HEK293 (cell line): ENCODE data around the gene C11orf54.

Experiments used
- GLIS2 ChIP-seq: fragments of 450-650 bp; formaldehyde crosslinking; IDR thresholded peaks from 2 replicates; pipeline ENCODE4 v1.5.1; 2016; ENCODE audit warnings: missing biosample characterization, missing genetic modification characterization
- IKZF3 ChIP-seq: fragments of 450-650 bp; IDR thresholded peaks from 2 replicates; pipeline ENCODE4 v1.5.0; 2018; ENCODE audit warnings: missing biosample characterization, mild to moderate bottlenecking, missing genetic modification characterization, moderate library complexity
- KLF16 ChIP-seq: fragments of 450-650 bp; formaldehyde crosslinking; IDR thresholded peaks from 2 replicates; pipeline ENCODE4 v1.5.1; 2017; ENCODE audit warnings: missing biosample characterization, missing genetic modification characterization
- SALL2 ChIP-seq: fragments of 450-650 bp; formaldehyde crosslinking; IDR thresholded peaks from 2 replicates; pipeline ENCODE4 v1.5.0; 2017; ENCODE audit warnings: missing biosample characterization, mild to moderate bottlenecking, missing genetic modification characterization, borderline replicate concordance
- TRIM28 ChIP-seq: IDR thresholded peaks from 2 replicates; pipeline ENCODE4 v1.6.1; 2011; ENCODE audit warnings: low read length, control low read depth, borderline replicate concordance
- ZBTB17 ChIP-seq: fragments of 450-650 bp; formaldehyde crosslinking; IDR thresholded peaks from 2 replicates; pipeline ENCODE4 v1.5.1; 2016; ENCODE audit warnings: missing biosample characterization, missing genetic modification characterization
- ZBTB7A ChIP-seq: fragments of 450-650 bp; formaldehyde crosslinking; IDR thresholded peaks from 2 replicates; pipeline ENCODE4 v1.5.1; 2016; ENCODE audit warnings: low read depth, missing biosample characterization, missing genetic modification characterization
- ZNF169 ChIP-seq: fragments of 450-650 bp; formaldehyde crosslinking; IDR thresholded peaks from 2 replicates; pipeline ENCODE4 v1.5.1; 2016; ENCODE audit warnings: missing biosample characterization, missing genetic modification characterization
- ZNF335 ChIP-seq: fragments of 450-650 bp; formaldehyde crosslinking; conservative IDR thresholded peaks from 2 replicates; pipeline ENCODE4 v1.5.1; 2016; ENCODE audit warnings: missing biosample characterization, missing genetic modification characterization
- ZNF501 ChIP-seq: fragments of 450-650 bp; formaldehyde crosslinking; IDR thresholded peaks from 2 replicates; pipeline ENCODE4 v1.5.1; 2016; ENCODE audit warnings: missing biosample characterization, missing genetic modification characterization
- ZNF76 ChIP-seq: fragments of 450-650 bp; formaldehyde crosslinking; IDR thresholded peaks from 2 replicates; pipeline ENCODE4; 2016; ENCODE audit warnings: low read depth, missing biosample characterization, missing genetic modification characterization, borderline replicate concordance
- ZSCAN16 ChIP-seq: fragments of 450-650 bp; formaldehyde crosslinking; IDR thresholded peaks from 2 replicates; pipeline ENCODE4 v1.5.1; 2016; ENCODE audit warnings: missing biosample characterization, missing genetic modification characterization
- TF ChIP-seq, protein P1 (sequence below): fragments of 450-650 bp; formaldehyde crosslinking; IDR thresholded peaks from 2 replicates; pipeline ENCODE4 v1.5.1; 2016; ENCODE audit warnings: missing biosample characterization, missing genetic modification characterization
- TF ChIP-seq, protein P2 (sequence below): fragments of 450-650 bp; formaldehyde crosslinking; IDR thresholded peaks from 2 replicates; pipeline ENCODE4 v1.5.1; 2016; ENCODE audit warnings: missing biosample characterization, missing genetic modification characterization
- TF ChIP-seq, protein P3 (sequence below): fragments of 450-650 bp; formaldehyde crosslinking; IDR thresholded peaks from 2 replicates; pipeline ENCODE4 v1.5.1; 2016; ENCODE audit warnings: missing biosample characterization, missing genetic modification characterization
- TF ChIP-seq, protein P4 (sequence below): fragments of 450-650 bp; formaldehyde crosslinking; optimal IDR thresholded peaks from 2 replicates; pipeline ENCODE3; 2016; ENCODE audit warnings: missing biosample characterization, mild to moderate bottlenecking, missing genetic modification characterization
- TF ChIP-seq, protein P5 (sequence below): fragments of 450-650 bp; formaldehyde crosslinking; IDR thresholded peaks from 2 replicates; pipeline ENCODE4 v1.5.1; 2016; ENCODE audit warnings: missing biosample characterization, missing genetic modification characterization
- TF ChIP-seq, protein P6 (sequence below): fragments of 450-650 bp; formaldehyde crosslinking; IDR thresholded peaks from 2 replicates; pipeline ENCODE4; 2016; ENCODE audit warnings: missing biosample characterization, missing genetic modification characterization
- TF ChIP-seq, protein P7 (sequence below): sonication (generic); formaldehyde crosslinking; IDR thresholded peaks from 2 replicates; pipeline ENCODE4 v1.8.1; 2022; ENCODE audit warnings: mild to moderate bottlenecking, moderate library complexity, missing genetic modification reagents
- TF ChIP-seq, protein P8 (sequence below): fragments of 450-650 bp; formaldehyde crosslinking; IDR thresholded peaks from 2 replicates; pipeline ENCODE4 v1.5.1; 2016; ENCODE audit warnings: missing biosample characterization, missing genetic modification characterization

C11orf54 gene

DNA sequence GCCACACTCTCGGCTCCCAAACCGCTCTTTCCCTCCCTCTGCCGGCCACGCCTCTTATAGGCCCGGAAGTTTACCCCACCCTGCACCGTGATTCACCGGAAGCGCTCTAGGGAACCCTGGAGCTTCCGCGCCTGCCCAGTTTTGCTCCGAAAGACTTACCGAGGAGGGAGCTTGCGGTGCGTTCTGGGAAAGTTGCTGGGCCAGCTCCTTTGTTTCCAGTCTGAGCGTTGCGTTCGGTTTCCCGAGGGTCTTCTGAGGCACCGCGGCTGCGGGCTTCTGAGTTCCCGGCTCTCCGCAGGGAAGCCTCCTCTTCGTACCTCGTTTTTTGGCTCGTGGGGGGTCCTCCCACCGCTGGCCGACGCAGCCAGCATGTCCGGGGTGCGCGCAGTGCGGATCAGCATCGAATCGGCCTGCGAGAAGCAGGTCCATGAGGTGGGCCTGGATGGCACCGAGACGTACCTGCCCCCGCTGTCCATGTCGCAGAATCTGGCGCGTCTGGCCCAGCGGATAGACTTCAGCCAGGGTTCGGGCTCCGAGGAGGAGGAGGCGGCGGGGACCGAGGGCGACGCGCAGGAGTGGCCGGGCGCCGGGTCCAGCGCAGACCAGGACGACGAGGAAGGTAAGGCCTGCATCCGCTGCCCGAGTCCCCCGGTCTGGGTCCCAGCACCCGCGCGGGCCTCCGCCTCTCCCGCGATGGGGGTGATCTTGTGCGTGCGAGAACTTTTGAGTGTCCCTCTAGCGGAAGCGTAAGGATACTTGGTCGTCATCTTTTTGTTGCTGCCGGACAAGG lies 42.9 kb downstream of the C11orf54 start, which contains the start of gene MED17 (continued):
- TF ChIP-seq, protein P1, sequence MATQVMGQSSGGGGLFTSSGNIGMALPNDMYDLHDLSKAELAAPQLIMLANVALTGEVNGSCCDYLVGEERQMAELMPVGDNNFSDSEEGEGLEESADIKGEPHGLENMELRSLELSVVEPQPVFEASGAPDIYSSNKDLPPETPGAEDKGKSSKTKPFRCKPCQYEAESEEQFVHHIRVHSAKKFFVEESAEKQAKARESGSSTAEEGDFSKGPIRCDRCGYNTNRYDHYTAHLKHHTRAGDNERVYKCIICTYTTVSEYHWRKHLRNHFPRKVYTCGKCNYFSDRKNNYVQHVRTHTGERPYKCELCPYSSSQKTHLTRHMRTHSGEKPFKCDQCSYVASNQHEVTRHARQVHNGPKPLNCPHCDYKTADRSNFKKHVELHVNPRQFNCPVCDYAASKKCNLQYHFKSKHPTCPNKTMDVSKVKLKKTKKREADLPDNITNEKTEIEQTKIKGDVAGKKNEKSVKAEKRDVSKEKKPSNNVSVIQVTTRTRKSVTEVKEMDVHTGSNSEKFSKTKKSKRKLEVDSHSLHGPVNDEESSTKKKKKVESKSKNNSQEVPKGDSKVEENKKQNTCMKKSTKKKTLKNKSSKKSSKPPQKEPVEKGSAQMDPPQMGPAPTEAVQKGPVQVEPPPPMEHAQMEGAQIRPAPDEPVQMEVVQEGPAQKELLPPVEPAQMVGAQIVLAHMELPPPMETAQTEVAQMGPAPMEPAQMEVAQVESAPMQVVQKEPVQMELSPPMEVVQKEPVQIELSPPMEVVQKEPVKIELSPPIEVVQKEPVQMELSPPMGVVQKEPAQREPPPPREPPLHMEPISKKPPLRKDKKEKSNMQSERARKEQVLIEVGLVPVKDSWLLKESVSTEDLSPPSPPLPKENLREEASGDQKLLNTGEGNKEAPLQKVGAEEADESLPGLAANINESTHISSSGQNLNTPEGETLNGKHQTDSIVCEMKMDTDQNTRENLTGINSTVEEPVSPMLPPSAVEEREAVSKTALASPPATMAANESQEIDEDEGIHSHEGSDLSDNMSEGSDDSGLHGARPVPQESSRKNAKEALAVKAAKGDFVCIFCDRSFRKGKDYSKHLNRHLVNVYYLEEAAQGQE, result peak; percentile 20; the same call in 1 of the 2 replicates
- TF ChIP-seq ZBTB17 (peak; percentile 30; the same call in 1 of the 2 replicates), KLF16 (tag by site-specific recombination) (0 out of 2 replicates have a peak, but pooled peaks have one; percentile 25), GLIS2 (tag by site-specific recombination) (peak; percentile 86), ZNF501 (tag by site-specific recombination) (peak; percentile 58; the same call in 1 of the 2 replicates), SALL2 (tag by site-specific recombination) (no peak), ZBTB7A (0 out of 2 replicates have a peak, but pooled peaks have one; percentile 42), ZNF76 (tag by site-specific recombination) (peak; percentile 78; the same call in 1 of the 2 replicates), IKZF3 (tag by site-specific recombination) (no peak), ZNF169 (tag by site-specific recombination) (no peak), ZNF335 (tag by site-specific recombination) (peak; percentile 72), TRIM28 (0 out of 2 replicates have a peak, but pooled peaks have one; percentile 9), ZSCAN16 (tag by site-specific recombination) (0 out of 2 replicates have a peak, but pooled peaks have one; percentile 21)
- TF ChIP-seq, protein P2, sequence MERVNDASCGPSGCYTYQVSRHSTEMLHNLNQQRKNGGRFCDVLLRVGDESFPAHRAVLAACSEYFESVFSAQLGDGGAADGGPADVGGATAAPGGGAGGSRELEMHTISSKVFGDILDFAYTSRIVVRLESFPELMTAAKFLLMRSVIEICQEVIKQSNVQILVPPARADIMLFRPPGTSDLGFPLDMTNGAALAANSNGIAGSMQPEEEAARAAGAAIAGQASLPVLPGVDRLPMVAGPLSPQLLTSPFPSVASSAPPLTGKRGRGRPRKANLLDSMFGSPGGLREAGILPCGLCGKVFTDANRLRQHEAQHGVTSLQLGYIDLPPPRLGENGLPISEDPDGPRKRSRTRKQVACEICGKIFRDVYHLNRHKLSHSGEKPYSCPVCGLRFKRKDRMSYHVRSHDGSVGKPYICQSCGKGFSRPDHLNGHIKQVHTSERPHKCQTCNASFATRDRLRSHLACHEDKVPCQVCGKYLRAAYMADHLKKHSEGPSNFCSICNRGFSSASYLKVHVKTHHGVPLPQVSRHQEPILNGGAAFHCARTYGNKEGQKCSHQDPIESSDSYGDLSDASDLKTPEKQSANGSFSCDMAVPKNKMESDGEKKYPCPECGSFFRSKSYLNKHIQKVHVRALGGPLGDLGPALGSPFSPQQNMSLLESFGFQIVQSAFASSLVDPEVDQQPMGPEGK (tag by site-specific recombination), result peak; percentile 40; the same call in 1 of the 2 replicates
- TF ChIP-seq, protein P3, sequence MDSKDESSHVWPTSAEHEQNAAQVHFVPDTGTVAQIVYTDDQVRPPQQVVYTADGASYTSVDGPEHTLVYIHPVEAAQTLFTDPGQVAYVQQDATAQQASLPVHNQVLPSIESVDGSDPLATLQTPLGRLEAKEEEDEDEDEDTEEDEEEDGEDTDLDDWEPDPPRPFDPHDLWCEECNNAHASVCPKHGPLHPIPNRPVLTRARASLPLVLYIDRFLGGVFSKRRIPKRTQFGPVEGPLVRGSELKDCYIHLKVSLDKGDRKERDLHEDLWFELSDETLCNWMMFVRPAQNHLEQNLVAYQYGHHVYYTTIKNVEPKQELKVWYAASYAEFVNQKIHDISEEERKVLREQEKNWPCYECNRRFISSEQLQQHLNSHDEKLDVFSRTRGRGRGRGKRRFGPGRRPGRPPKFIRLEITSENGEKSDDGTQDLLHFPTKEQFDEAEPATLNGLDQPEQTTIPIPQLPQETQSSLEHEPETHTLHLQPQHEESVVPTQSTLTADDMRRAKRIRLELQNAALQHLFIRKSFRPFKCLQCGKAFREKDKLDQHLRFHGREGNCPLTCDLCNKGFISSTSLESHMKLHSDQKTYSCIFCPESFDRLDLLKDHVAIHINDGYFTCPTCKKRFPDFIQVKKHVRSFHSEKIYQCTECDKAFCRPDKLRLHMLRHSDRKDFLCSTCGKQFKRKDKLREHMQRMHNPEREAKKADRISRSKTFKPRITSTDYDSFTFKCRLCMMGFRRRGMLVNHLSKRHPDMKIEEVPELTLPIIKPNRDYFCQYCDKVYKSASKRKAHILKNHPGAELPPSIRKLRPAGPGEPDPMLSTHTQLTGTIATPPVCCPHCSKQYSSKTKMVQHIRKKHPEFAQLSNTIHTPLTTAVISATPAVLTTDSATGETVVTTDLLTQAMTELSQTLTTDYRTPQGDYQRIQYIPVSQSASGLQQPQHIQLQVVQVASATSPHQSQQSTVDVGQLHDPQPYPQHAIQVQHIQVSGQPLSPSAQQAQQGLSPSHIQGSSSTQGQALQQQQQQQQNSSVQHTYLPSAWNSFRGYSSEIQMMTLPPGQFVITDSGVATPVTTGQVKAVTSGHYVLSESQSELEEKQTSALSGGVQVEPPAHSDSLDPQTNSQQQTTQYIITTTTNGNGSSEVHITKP (tag by site-specific recombination), result 0 out of 2 replicates have a peak, but pooled peaks have one; percentile 17
- TF ChIP-seq, protein P4, sequence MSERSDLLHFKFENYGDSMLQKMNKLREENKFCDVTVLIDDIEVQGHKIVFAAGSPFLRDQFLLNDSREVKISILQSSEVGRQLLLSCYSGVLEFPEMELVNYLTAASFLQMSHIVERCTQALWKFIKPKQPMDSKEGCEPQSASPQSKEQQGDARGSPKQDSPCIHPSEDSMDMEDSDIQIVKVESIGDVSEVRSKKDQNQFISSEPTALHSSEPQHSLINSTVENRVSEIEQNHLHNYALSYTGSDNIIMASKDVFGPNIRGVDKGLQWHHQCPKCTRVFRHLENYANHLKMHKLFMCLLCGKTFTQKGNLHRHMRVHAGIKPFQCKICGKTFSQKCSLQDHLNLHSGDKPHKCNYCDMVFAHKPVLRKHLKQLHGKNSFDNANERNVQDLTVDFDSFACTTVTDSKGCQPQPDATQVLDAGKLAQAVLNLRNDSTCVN (tag by site-specific recombination), result peak; percentile 79
- TF ChIP-seq, protein P5, sequence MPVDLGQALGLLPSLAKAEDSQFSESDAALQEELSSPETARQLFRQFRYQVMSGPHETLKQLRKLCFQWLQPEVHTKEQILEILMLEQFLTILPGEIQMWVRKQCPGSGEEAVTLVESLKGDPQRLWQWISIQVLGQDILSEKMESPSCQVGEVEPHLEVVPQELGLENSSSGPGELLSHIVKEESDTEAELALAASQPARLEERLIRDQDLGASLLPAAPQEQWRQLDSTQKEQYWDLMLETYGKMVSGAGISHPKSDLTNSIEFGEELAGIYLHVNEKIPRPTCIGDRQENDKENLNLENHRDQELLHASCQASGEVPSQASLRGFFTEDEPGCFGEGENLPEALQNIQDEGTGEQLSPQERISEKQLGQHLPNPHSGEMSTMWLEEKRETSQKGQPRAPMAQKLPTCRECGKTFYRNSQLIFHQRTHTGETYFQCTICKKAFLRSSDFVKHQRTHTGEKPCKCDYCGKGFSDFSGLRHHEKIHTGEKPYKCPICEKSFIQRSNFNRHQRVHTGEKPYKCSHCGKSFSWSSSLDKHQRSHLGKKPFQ (tag by site-specific recombination), result no peak
- TF ChIP-seq, protein P6, sequence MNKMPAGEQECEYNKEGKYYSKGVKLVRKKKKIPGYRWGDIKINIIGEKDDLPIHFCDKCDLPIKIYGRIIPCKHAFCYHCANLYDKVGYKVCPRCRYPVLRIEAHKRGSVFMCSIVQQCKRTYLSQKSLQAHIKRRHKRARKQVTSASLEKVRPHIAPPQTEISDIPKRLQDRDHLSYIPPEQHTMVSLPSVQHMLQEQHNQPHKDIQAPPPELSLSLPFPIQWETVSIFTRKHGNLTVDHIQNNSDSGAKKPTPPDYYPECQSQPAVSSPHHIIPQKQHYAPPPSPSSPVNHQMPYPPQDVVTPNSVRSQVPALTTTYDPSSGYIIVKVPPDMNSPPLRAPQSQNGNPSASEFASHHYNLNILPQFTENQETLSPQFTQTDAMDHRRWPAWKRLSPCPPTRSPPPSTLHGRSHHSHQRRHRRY, result 0 out of 2 replicates have a peak, but pooled peaks have one; percentile 53
- TF ChIP-seq, protein P7, sequence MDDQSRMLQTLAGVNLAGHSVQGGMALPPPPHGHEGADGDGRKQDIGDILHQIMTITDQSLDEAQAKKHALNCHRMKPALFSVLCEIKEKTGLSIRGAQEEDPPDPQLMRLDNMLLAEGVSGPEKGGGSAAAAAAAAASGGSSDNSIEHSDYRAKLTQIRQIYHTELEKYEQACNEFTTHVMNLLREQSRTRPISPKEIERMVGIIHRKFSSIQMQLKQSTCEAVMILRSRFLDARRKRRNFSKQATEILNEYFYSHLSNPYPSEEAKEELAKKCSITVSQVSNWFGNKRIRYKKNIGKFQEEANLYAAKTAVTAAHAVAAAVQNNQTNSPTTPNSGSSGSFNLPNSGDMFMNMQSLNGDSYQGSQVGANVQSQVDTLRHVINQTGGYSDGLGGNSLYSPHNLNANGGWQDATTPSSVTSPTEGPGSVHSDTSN (CRISPR knock-in tag), result peak; percentile 70; the same call in 1 of the 2 replicates
- TF ChIP-seq, protein P8, sequence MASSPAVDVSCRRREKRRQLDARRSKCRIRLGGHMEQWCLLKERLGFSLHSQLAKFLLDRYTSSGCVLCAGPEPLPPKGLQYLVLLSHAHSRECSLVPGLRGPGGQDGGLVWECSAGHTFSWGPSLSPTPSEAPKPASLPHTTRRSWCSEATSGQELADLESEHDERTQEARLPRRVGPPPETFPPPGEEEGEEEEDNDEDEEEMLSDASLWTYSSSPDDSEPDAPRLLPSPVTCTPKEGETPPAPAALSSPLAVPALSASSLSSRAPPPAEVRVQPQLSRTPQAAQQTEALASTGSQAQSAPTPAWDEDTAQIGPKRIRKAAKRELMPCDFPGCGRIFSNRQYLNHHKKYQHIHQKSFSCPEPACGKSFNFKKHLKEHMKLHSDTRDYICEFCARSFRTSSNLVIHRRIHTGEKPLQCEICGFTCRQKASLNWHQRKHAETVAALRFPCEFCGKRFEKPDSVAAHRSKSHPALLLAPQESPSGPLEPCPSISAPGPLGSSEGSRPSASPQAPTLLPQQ (tag by site-specific recombination), result peak; percentile 61; the same call in 1 of the 2 replicates
